Vein endothelial cell (primary cell): ENCODE results near the gene RMI2. TPM values are rescaled to one million over a fixed set of nuclear protein-coding genes. Genes with fewer than 3 reads are reported as not detected.

Source experiments
- small RNA-seq: library from RNA; depleted of rRNA; stranded (forward); fragments of <200 nt; gene quantifications from one replicate; pipeline ENCODE3, GENCODE V24; 2012
- total RNA-seq: library from RNA; depleted of rRNA; stranded (reverse); fragments of >200 nt; gene quantifications from 2 replicates; pipeline ENCODE4 v1.2.3, GENCODE V29; 2012

RMI2 gene
- 3.0 and 3.9 TPM in 2 replicates for total RNA-seq

DNA sequence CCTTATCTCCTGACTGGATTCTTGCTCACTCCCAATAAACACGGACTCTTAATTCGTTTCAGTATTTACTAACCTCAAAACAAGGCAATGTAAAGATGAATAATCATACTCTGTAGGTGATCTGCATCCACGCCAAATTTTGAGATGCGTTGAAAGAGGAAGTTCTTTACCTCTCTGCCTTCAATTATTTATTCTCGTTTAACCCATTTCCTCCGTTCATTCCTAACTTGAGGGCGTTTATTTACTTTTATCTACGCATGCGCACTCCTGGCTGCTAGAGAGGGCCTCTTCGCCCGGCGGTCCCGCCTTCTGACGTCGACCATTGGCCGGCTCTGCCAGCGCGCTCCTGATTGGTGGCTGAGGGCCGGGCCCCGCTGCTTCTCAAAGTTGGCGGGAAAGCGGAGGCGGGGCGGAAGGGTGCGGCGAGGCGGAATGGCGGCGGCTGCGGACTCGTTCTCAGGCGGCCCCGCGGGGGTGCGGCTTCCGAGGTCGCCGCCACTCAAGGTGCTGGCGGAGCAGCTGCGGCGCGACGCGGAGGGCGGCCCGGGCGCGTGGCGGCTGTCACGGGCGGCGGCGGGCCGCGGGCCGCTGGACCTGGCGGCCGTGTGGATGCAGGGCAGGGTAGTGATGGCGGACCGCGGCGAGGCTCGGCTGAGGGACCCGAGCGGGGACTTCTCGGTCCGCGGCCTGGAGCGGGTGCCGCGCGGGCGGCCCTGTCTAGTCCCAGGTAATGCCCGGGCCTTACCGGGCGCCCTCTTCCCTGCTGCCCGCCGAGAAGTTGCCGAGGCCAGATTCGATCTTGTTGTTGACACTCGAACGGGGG is at the start of gene RMI2:
Gene RMI2 (plus strand): TSS at position 420 of the 823 bp plus-strand sequence. CDS start 13 bp downstream, at position 433.

Small RNA genes within 50 kb of the gene (small RNA-seq; reads per million reads assigned to genes)
- gene AC099489.2 (not detected), gene MIR548H2 (not detected), gene RF00019 (not detected)

Other genes starting within 250 kb of the RMI2 start
- gene SOCS1, start 89.3 kb upstream of the RMI2 start, total RNA-seq: 0.33 and 1.1 TPM in 2 replicates
- gene TNP2, start 76.1 kb upstream of the RMI2 start, total RNA-seq: not detected in 2 replicates
- gene PRM3, start 71.8 kb upstream of the RMI2 start, total RNA-seq: not detected in 2 replicates
- not detected in 2 replicates for gene PRM2, start 69.0 kb upstream of the RMI2 start, total RNA-seq
- gene PRM1, start 64.1 kb upstream of the RMI2 start, total RNA-seq: not detected in 2 replicates
- gene LITAF, start 241.5 kb downstream of the RMI2 start, total RNA-seq: 3.3 and 4.0 TPM in 2 replicates